Skeletal muscle tissue (tissue), 4 donors: ENCODE measurements around the gene IFNAR1. TPM values are rescaled to one million over a fixed set of nuclear protein-coding genes. Genes with fewer than 3 reads are reported as not detected.

Experiments used
- H3K27ac ChIP-seq: one replicate; pipeline ENCODE4 v1.7.0; 2013; ENCODE audit warnings: mild to moderate bottlenecking, low read depth, low read length, inconsistent platforms
- H3K27me3 ChIP-seq, 3 donors: one replicate each; pipeline ENCODE4 v1.7.0; 2013; ENCODE audit warnings: low read length in 3 of 3; ENCODE audit not compliant: control insufficient read depth in 3 of 3, insufficient read depth in 3 of 3
- H3K36me3 ChIP-seq, 3 donors: one replicate each; pipeline ENCODE4 v1.7.0; 2013; ENCODE audit warnings: low read length in 3 of 3; ENCODE audit not compliant: control insufficient read depth in 3 of 3, insufficient read depth in 3 of 3
- H3K4me1 ChIP-seq, 3 donors: one replicate each; pipeline ENCODE4 v1.7.0; 2013; ENCODE audit warnings: low read length in 3 of 3, mild to moderate bottlenecking in 3 of 3; ENCODE audit not compliant: control insufficient read depth in 3 of 3, insufficient read depth in 3 of 3
- H3K4me3 ChIP-seq, 3 donors: one replicate each; pipeline ENCODE4 v1.7.0; 2013; ENCODE audit warnings: low read length in 3 of 3
- H3K9ac ChIP-seq, 3 donors: one replicate each; pipeline ENCODE4 v1.7.0; 2013; ENCODE audit warnings: low read length in 3 of 3, mild to moderate bottlenecking in 3 of 3, moderate library complexity in 2 of 3, low read depth in 1 of 3
- H3K9me3 ChIP-seq, 3 donors: one replicate each; pipeline ENCODE4 v1.7.0; 2013; ENCODE audit warnings: low read length in 3 of 3; ENCODE audit not compliant: control insufficient read depth in 3 of 3
- total RNA-seq: library from RNA; depleted of rRNA; stranded (reverse); fragments of >200 nt; gene quantifications from one replicate; pipeline ENCODE4 v1.2.3, GENCODE V29; 2014
- donor health status: Osteomylitis.

IFNAR1 gene
- total RNA-seq, 1 donor from 2014 or later, result 15.1 TPM

GRCh38 chr21:33403128-33403785 lies 78.5 kb downstream of the IFNAR1 start, which contains the start of gene IFNGR2:
IFNGR2 (plus strand) TSS chr21:33403413; CDS start chr21:33403544, 131 bp downstream.
- H3K27ac ChIP-seq, result peak within 1 kb of the TSS; percentile 91
- H3K36me3 ChIP-seq, result no peaks in the 10 kb centered on the region
- H3K4me3 ChIP-seq, result peak within 1 kb of the TSS; percentile 62 to 81 (median 78)
- no peaks in the 10 kb centered on the region for H3K9me3 ChIP-seq
- H3K9ac ChIP-seq, result peak within 1 kb of the TSS; percentile 43 to 88 (median 87)
- H3K27me3 ChIP-seq, result no peaks in the 10 kb centered on the region
- peaks cover 8 to 21% (median 14%) of the 10 kb centered on the region in 3 donors for H3K4me1 ChIP-seq

- H3K4me1 ChIP-seq, result peaks cover 8 to 21% (median 14%) of the 10 kb centered on the region in 3 donors
- peak overlapping the region; percentile 62 to 81 (median 78) for H3K4me3 ChIP-seq
- H3K9ac ChIP-seq, result peak overlapping the region; percentile 40 to 88 (median 87)
- H3K27me3 ChIP-seq, result no peaks in the 10 kb centered on the region
- H3K9me3 ChIP-seq, result no peaks in the 10 kb centered on the region
- H3K27ac ChIP-seq, result peak overlapping the region; percentile 91
- no peaks in the 10 kb centered on the region for H3K36me3 ChIP-seq
Measured at GRCh38 chr21:33403786-33404585, 79.2 kb downstream of the IFNAR1 start.

- Histone ChIP-seq H3K4me1 (peaks cover 8 to 21% (median 14%) of the 10 kb centered on the region in 3 donors), H3K36me3 (peaks cover 0 to 7% (median 5%) of the 10 kb centered on the region in 3 donors), H3K4me3 (no peak overlapping the region), H3K27ac (no peak overlapping the region), H3K27me3 (no peaks in the 10 kb centered on the region), H3K9ac (no peak overlapping the region), H3K9me3 (no peaks in the 10 kb centered on the region)
Measured at GRCh38 chr21:33406493-33406892, 81.7 kb downstream of the IFNAR1 start.

Other genes with a start within 250 kb of the IFNAR1 start
- gene IFNAR2, start 95.0 kb upstream of the IFNAR1 start, total RNA-seq, result 5.7 TPM
- 23.0 TPM for gene IL10RB, start 58.6 kb upstream of the IFNAR1 start, total RNA-seq
- 43.8 TPM for gene IFNGR2, start 78.4 kb downstream of the IFNAR1 start, total RNA-seq
- gene TMEM50B, start 155.0 kb downstream of the IFNAR1 start, total RNA-seq, result 24.5 TPM
- 2.1 TPM for gene DNAJC28, start 166.7 kb downstream of the IFNAR1 start, total RNA-seq
- gene GART, start 217.1 kb downstream of the IFNAR1 start, total RNA-seq, result 52.2 TPM
- 103 TPM for gene SON, start 218.1 kb downstream of the IFNAR1 start, total RNA-seq